Sigmoid colon (tissue), 4 donors: Measurements from ENCODE around the gene ZNF407.

ENCODE experiments used
- CTCF ChIP-seq, 4 experiments: fragments of 450-650 bp in 3 of 4; fragments of 200-600 bp in 1 of 4; IDR thresholded peaks; one replicate each; pipeline ENCODE4 v1.5.1; 2016 to 2019; ENCODE audit warnings: antibody characterized with exemption in 4 of 4, mild to moderate bottlenecking in 3 of 4, moderate library complexity in 2 of 4
- POLR2A ChIP-seq, 2 donors: fragments of 450-650 bp; IDR thresholded peaks; one replicate each; pipeline ENCODE4 v1.6.1; 2016; ENCODE audit warnings: antibody characterized with exemption in 2 of 2, mild to moderate bottlenecking in 2 of 2, moderate library complexity in 2 of 2
- POLR2AphosphoS5 ChIP-seq, 4 donors: sonication (generic); formaldehyde crosslinking; IDR thresholded peaks; one replicate each; pipeline ENCODE4 v1.6.1; 2017; ENCODE audit warnings: antibody characterized with exemption in 4 of 4

GRCh38 chr18:74637070-74637469 lies 39.4 kb downstream of the ZNF407 start:
- TF ChIP-seq CTCF (IDR thresholded peaks at IDR 0.05): no peak
- no peak for TF ChIP-seq POLR2AphosphoS5 (IDR thresholded peaks at IDR 0.05)
- no peak for TF ChIP-seq POLR2A (IDR thresholded peaks at IDR 0.05)
